IMR-90 (cell line): Measurements from ENCODE around the gene PXK. TPM values are rescaled to one million over a fixed set of nuclear protein-coding genes. Genes with fewer than 3 reads are reported as not detected.

Experiments used
- ATAC-seq: fragments of 200-7000 bp; cut with Tn5 transposase; 2 replicates; pipeline ENCODE4 v1.9.1; 2020; ENCODE audit warnings: low read depth, mild to moderate bottlenecking, moderate library complexity
- BruUV-seq: library from RNA; stranded (reverse); fragments of 400-500 nt; replicated peaks from 2 replicates; lab custom pipeline; 2021; lab: Mats Ljungman, UMichigan
- CTCF ChIA-PET: fragments of 300-600 bp; formaldehyde crosslinking; extraction: SDS; loops from one replicate; lab custom pipeline; 2021; ENCODE audit warnings: antibody characterized with exemption; lab: Yijun Ruan, JAX
- POLR2A ChIA-PET: fragments of 300-600 bp; sonication (Branson Sonifier 250); formaldehyde crosslinking; loops from one replicate; lab custom pipeline; 2022; ENCODE audit warnings: antibody characterized with exemption; ENCODE audit not compliant: unreplicated experiment; lab: Charles Lee
- DNase-seq: peaks from one replicate; pipeline ENCODE4 v3.0.0; 2013
- H2AFZ ChIP-seq: replicated peaks from 2 replicates; pipeline ENCODE3; 2013; ENCODE audit warnings: low read length, mild to moderate bottlenecking; ENCODE audit not compliant: poor library complexity
- H2AK5ac ChIP-seq: 2 replicates; pipeline ENCODE4 v1.6.1; 2013; ENCODE audit warnings: low read depth, low read length, inconsistent platforms
- H2AK9ac ChIP-seq: replicated peaks from 2 replicates; pipeline ENCODE3; 2013; ENCODE audit warnings: mild to moderate bottlenecking, low read depth, low read length, moderate library complexity; ENCODE audit not compliant: poor library complexity
- H2BK120ac ChIP-seq: 2 replicates; pipeline ENCODE4 v1.6.1; 2013; ENCODE audit warnings: low read depth, low read length, inconsistent platforms
- H2BK15ac ChIP-seq: 3 replicates; pipeline ENCODE4 v1.6.1; 2013; ENCODE audit warnings: low read depth, low read length, inconsistent platforms
- H2BK20ac ChIP-seq: 2 replicates; pipeline ENCODE4 v1.6.1; 2013; ENCODE audit warnings: low read depth, mild to moderate bottlenecking, inconsistent platforms, low read length, moderate library complexity
- H2BK5ac ChIP-seq: 2 replicates; pipeline ENCODE4 v1.6.1; 2013; ENCODE audit warnings: mild to moderate bottlenecking, low read depth, low read length, inconsistent platforms; ENCODE audit not compliant: poor library complexity, severe bottlenecking
- H3K14ac ChIP-seq: replicated peaks from 2 replicates; pipeline ENCODE4 v1.6.1; 2013; ENCODE audit warnings: low read depth, low read length, inconsistent platforms
- H3K18ac ChIP-seq: 2 replicates; pipeline ENCODE4 v1.6.1; 2013; ENCODE audit warnings: low read depth, low read length, control low read depth
- H3K23ac ChIP-seq: 2 replicates; pipeline ENCODE4 v1.6.1; 2013; ENCODE audit warnings: low read depth, low read length, inconsistent platforms
- H3K27ac ChIP-seq: 2 replicates; pipeline ENCODE4 v1.5.1; 2013; ENCODE audit warnings: mild to moderate bottlenecking, control low read depth, low read length; ENCODE audit not compliant: insufficient read depth
- H3K27me3 ChIP-seq: 2 replicates; pipeline ENCODE4 v1.6.1; 2013; ENCODE audit warnings: low read length; ENCODE audit not compliant: control insufficient read depth, insufficient read depth
- H3K36me3 ChIP-seq: 2 replicates; pipeline ENCODE4 v1.6.1; 2013; ENCODE audit warnings: low read length, mixed read lengths; ENCODE audit not compliant: control insufficient read depth, insufficient read depth
- H3K4ac ChIP-seq: 2 replicates; pipeline ENCODE4 v1.6.1; 2013; ENCODE audit warnings: low read depth, low read length, inconsistent platforms
- H3K4me1 ChIP-seq: 2 replicates; pipeline ENCODE4 v1.6.1; 2013; ENCODE audit warnings: low read length, mixed read lengths; ENCODE audit not compliant: control insufficient read depth, insufficient read depth
- H3K4me2 ChIP-seq: 2 replicates; pipeline ENCODE4 v1.6.1; 2013; ENCODE audit warnings: low read depth, mild to moderate bottlenecking, control low read depth, low read length, moderate library complexity
- H3K4me3 ChIP-seq: 2 replicates; pipeline ENCODE4 v1.5.1; 2013; ENCODE audit warnings: low read depth, mild to moderate bottlenecking, control low read depth, low read length, moderate library complexity; ENCODE audit not compliant: insufficient read depth
- H3K56ac ChIP-seq: 2 replicates; pipeline ENCODE4 v1.6.1; 2013; ENCODE audit warnings: low read length, inconsistent platforms; ENCODE audit not compliant: insufficient read depth; ENCODE audit errors: extremely low read depth
- H3K79me1 ChIP-seq, 2 experiments: 2 replicates each; pipeline ENCODE4 v1.6.1; 2013; ENCODE audit warnings: low read length in 2 of 2, inconsistent platforms in 1 of 2, low read depth in 1 of 2
- H3K9ac ChIP-seq: 2 replicates; pipeline ENCODE4 v1.6.1; 2013; ENCODE audit warnings: low read depth, low read length, control low read depth
- H3K9me1 ChIP-seq: 2 replicates; pipeline ENCODE4 v1.6.1; 2013; ENCODE audit warnings: low read length, inconsistent platforms; ENCODE audit not compliant: insufficient read depth
- H3K9me3 ChIP-seq: 2 replicates; pipeline ENCODE4 v1.6.1; 2013; ENCODE audit warnings: low read length; ENCODE audit not compliant: control insufficient read depth, insufficient read depth
- H4K20me1 ChIP-seq: 2 replicates; pipeline ENCODE4 v1.6.1; 2013; ENCODE audit warnings: low read length, inconsistent platforms; ENCODE audit not compliant: insufficient read depth
- H4K5ac ChIP-seq: 2 replicates; pipeline ENCODE4 v1.6.1; 2013; ENCODE audit warnings: mild to moderate bottlenecking, low read depth, low read length, control low read depth
- H4K8ac ChIP-seq, 2 experiments: 2 replicates each; pipeline ENCODE4 v1.6.1; 2013; ENCODE audit warnings: low read depth in 2 of 2, low read length in 2 of 2, control low read depth in 1 of 2, inconsistent platforms in 1 of 2
- H4K91ac ChIP-seq: 2 replicates; pipeline ENCODE4 v1.6.1; 2013; ENCODE audit warnings: low read depth, low read length, inconsistent platforms; ENCODE audit not compliant: insufficient read depth
- BHLHE40 ChIP-seq: fragments of 150-350 bp; IDR thresholded peaks from 2 replicates; pipeline ENCODE4 v1.6.1; 2016; ENCODE audit warnings: mild to moderate bottlenecking, low read depth, low read length
- CEBPB ChIP-seq: IDR thresholded peaks from 2 replicates; pipeline ENCODE4 v1.6.1; 2012; ENCODE audit warnings: low read depth, low read length, improper control_type of control experiment
- CHD1 ChIP-seq: IDR thresholded peaks from 2 replicates; pipeline ENCODE4 v1.6.1; 2012; ENCODE audit warnings: low read depth, low read length, improper control_type of control experiment
- CTCF ChIP-seq: conservative IDR thresholded peaks from 2 replicates; pipeline ENCODE4 v1.5.1; 2012; ENCODE audit warnings: mild to moderate bottlenecking, low read depth, low read length, improper control_type of control experiment
- ELK1 ChIP-seq: fragments of 150-350 bp; IDR thresholded peaks from 2 replicates; pipeline ENCODE4 v1.6.1; 2016; ENCODE audit warnings: low read depth, mild to moderate bottlenecking, low read length, moderate library complexity, borderline replicate concordance
- MAFK ChIP-seq: IDR thresholded peaks from 2 replicates; pipeline ENCODE4 v1.6.1; 2012; ENCODE audit warnings: low read depth, low read length, improper control_type of control experiment
- MAZ ChIP-seq: IDR thresholded peaks from 2 replicates; pipeline ENCODE4 v1.6.1; 2012; ENCODE audit warnings: low read depth, mild to moderate bottlenecking, low read length, improper control_type of control experiment, moderate library complexity, borderline replicate concordance
- NFE2L2 ChIP-seq: fragments of 150-350 bp; IDR thresholded peaks from 2 replicates; pipeline ENCODE4 v1.6.1; 2016; ENCODE audit warnings: low read depth, mild to moderate bottlenecking, low read length
- POLR2A ChIP-seq: IDR thresholded peaks from 2 replicates; pipeline ENCODE4 v1.6.1; 2012; ENCODE audit warnings: mild to moderate bottlenecking, low read depth, low read length
- RAD21 ChIP-seq: IDR thresholded peaks from 2 replicates; pipeline ENCODE4 v1.6.1; 2012; ENCODE audit warnings: low read length, improper control_type of control experiment
- RCOR1 ChIP-seq: IDR thresholded peaks from 2 replicates; pipeline ENCODE4 v1.6.1; 2012; ENCODE audit warnings: mild to moderate bottlenecking, low read length, improper control_type of control experiment; ENCODE audit not compliant: insufficient replicate concordance
- RFX5 ChIP-seq: IDR thresholded peaks from 2 replicates; pipeline ENCODE4 v1.8.0; 2012; ENCODE audit warnings: low read depth, mild to moderate bottlenecking, low read length, moderate library complexity
- SMC3 ChIP-seq: fragments of 150-350 bp; IDR thresholded peaks from 2 replicates; pipeline ENCODE4 v1.6.1; 2016; ENCODE audit warnings: low read depth, mild to moderate bottlenecking, antibody characterized with exemption, low read length, moderate library complexity
- WGBS, 2 experiments: methylation state at CpG; one replicate each; pipeline versions ENCODE4 v1.1.5 to v1.1.7; 2013; ENCODE audit warnings: missing lambda C conversion rate in 2 of 2; ENCODE audit not compliant: insufficient read length in 1 of 2; ENCODE audit errors: extremely low coverage in 2 of 2; 5-methylcytosine and 5-hydroxymethylcytosine counted together
- dilution Hi-C: fragments of 300-500 bp; cut with HindIII; formaldehyde crosslinking; loops from one replicate; pipeline ENCODE4 v1.14.3; 2018; ENCODE audit warnings: low sequenced_read_pairs; ENCODE audit not compliant: unreplicated experiment
- in situ Hi-C: fragments of 300-500 bp; cut with MboI; formaldehyde crosslinking; loops from 3 replicates; pipeline ENCODE4 v1.14.3; 2019; ENCODE audit warnings: low sequenced_read_pairs, inconsistent platforms, mixed read lengths
- intact Hi-C: fragments of 100-400 bp; cut with micrococcal nuclease; formaldehyde crosslinking; loops from 2 replicates; pipeline ENCODE4 v1.10.0; 2022
- polyA plus RNA-seq, 3 experiments: library from polyadenylated mRNA; depleted of rRNA; stranded (reverse); fragments of >200 nt; gene quantifications; 2 replicates each; pipeline ENCODE4 v1.2.3, GENCODE V29; 2012; ENCODE audit warnings: low replicate concordance in 1 of 3
- total RNA-seq: library from RNA; depleted of rRNA; stranded (reverse); fragments of >200 nt; gene quantifications from 2 replicates; pipeline ENCODE4 v1.2.3, GENCODE V29; 2012

Gene PXK
- total and polyA plus RNA-seq, 2 of the 4 experiments (the other 2 are of a cell fraction): 14.3 to 17.7 TPM

GRCh38 chr3:58351920-58352319 lies 19.2 kb downstream of the PXK start:
- Histone ChIP-seq H3K79me1 (peaks cover 42 to 76% of the 10 kb centered on the region in 2 experiments), H3K27me3 (no peaks in the 10 kb centered on the region), H4K5ac (no peak overlapping the region; the same call in 1 of the 2 replicates), H2BK15ac (peak overlapping the region; percentile 70; the same call in 2 of the 3 replicates), H2AK5ac (no peak overlapping the region), H4K8ac (no peak overlapping the region), H3K9me3 (no peaks in the 10 kb centered on the region), H3K36me3 (peaks cover 9% of the 10 kb centered on the region; the same call in 1 of the 2 replicates), H3K23ac (no peak overlapping the region), H2BK5ac (no peak overlapping the region), H3K56ac (no peak overlapping the region), H2BK20ac (0 out of 2 replicates have a peak overlapping the region, but pooled peaks have one; percentile 9), H3K14ac (no peak overlapping the region), H4K20me1 (peaks cover 18% of the 10 kb centered on the region; the same call in 1 of the 2 replicates), H2AFZ (no peak overlapping the region), H3K4me3 (no peak overlapping the region), H3K9ac (no peak overlapping the region), H3K9me1 (peaks cover 22% of the 10 kb centered on the region), H2BK120ac (no peak overlapping the region), H4K91ac (0 out of 2 replicates have a peak overlapping the region, but pooled peaks have one; percentile 22), H3K4ac (peak overlapping the region; percentile 34; the same call in 1 of the 2 replicates), H3K4me1 (peaks cover 14% of the 10 kb centered on the region), H2AK9ac (no peak overlapping the region), H3K27ac (no peak overlapping the region), H3K4me2 (no peak overlapping the region), H3K18ac (no peak overlapping the region; the same call in 1 of the 2 replicates)
- BruUV-seq: no TSS peak
- dilution Hi-C loops (no loop called here), intact Hi-C loops (loop anchor here (5.0 kb wide), 1 partner anchor 35 kb away; no protein-coding TSS in a partner anchor), in situ Hi-C loops (no loop called here)
- 80% methylated on average over 1 of the region's 3 CpGs; no CpG with 5 or more reads in 1 of the 2 experiments for WGBS, 2 experiments
- ChIA-PET POLR2A (no interaction called here), CTCF (interaction anchor here (0.8 to 0.9 kb wide), 2 partner anchors 74 to 111 kb away, joined by 3 read pairs; no protein-coding TSS in a partner anchor)
- TF ChIP-seq CTCF: no peak
- TF ChIP-seq RFX5: no peak
- TF ChIP-seq NFE2L2: no peak
- no peak for TF ChIP-seq CEBPB
- no peak for TF ChIP-seq MAFK
- no peak for TF ChIP-seq CHD1
- no peak for TF ChIP-seq ELK1
- TF ChIP-seq SMC3: no peak
- no peak for TF ChIP-seq MAZ
- no peak for TF ChIP-seq RCOR1
- TF ChIP-seq POLR2A: no peak
- no peak for TF ChIP-seq RAD21
- TF ChIP-seq BHLHE40: no peak
- ATAC-seq (no peak), DNase-seq (no peak)
